Esophagus squamous epithelium (tissue), 5 donors: ENCODE data around the gene UNC5B. TPM values are rescaled to one million over a fixed set of nuclear protein-coding genes. Genes with fewer than 3 reads are reported as not detected.

ENCODE experiments used
- DNase-seq: peaks from one replicate; lab custom pipeline; 2025; lab: John Stamatoyannopoulos, UW
- H3K27ac ChIP-seq, 4 donors: fragments of 200-600 bp; sonication (generic); one replicate each; pipeline ENCODE4 v1.5.1; 2016 to 2019; ENCODE audit warnings: mild to moderate bottlenecking in 1 of 4
- H3K27me3 ChIP-seq, 4 donors: fragments of 200-600 bp; sonication (generic); 1 replicate in 3 of 4; 2 replicates in 1 of 4; pipeline versions ENCODE4 v1.5.1 to v1.6.0; 2017 to 2021; ENCODE audit warnings: antibody characterized with exemption in 1 of 4
- H3K36me3 ChIP-seq, 3 donors: fragments of 200-600 bp; sonication (generic); one replicate each; pipeline ENCODE4 v1.5.1; 2016 to 2019
- H3K4me1 ChIP-seq, 3 donors: fragments of 200-600 bp; sonication (generic); one replicate each; pipeline ENCODE4 v1.5.1; 2017 to 2019
- H3K4me3 ChIP-seq, 4 donors: fragments of 200-600 bp; sonication (generic); 1 replicate in 3 of 4; 2 replicates in 1 of 4; pipeline ENCODE4 v1.5.1; 2016 to 2019; ENCODE audit warnings: mild to moderate bottlenecking in 2 of 4, moderate library complexity in 1 of 4
- H3K9me3 ChIP-seq, 3 donors: fragments of 200-600 bp; sonication (generic); one replicate each; pipeline ENCODE4 v1.5.1; 2016 to 2019
- CTCF ChIP-seq, 6 experiments: fragments of 450-650 bp in 4 of 6; fragments of 200-600 bp in 2 of 6; sonication (generic) in 2 of 6; IDR thresholded peaks; one replicate each; pipeline ENCODE4 v1.5.1; 2016 to 2019; ENCODE audit warnings: antibody characterized with exemption in 6 of 6, mild to moderate bottlenecking in 4 of 6, moderate library complexity in 4 of 6
- POLR2A ChIP-seq, 4 donors: fragments of 450-650 bp; IDR thresholded peaks; one replicate each; pipeline ENCODE4 v1.6.1; 2017; ENCODE audit warnings: antibody characterized with exemption in 4 of 4, mild to moderate bottlenecking in 4 of 4, moderate library complexity in 3 of 4
- WGBS, 2 donors: methylation state at CpG; one replicate each; pipeline ENCODE4 v1.1.5; 2018; 5-methylcytosine and 5-hydroxymethylcytosine counted together
- intact Hi-C: fragments of 100-400 bp; cut with DNase I; formaldehyde crosslinking; loops from one replicate; pipeline ENCODE4 v1.15.0; 2022
- total RNA-seq, 4 donors: library from RNA; depleted of rRNA; stranded (reverse); fragments of >200 nt; gene quantifications; one replicate each; pipeline ENCODE4 v1.1.0, GENCODE V29; 2016
- donor health status: DM: yes; HTN: yes; CAD: no.

UNC5B gene
- total RNA-seq, 4 donors from 2014 or later: 18.9 to 48.1 (median 28.4) TPM

- DNase-seq: no peak
- Histone ChIP-seq H3K27me3 (no peaks in the 10 kb centered on the region), H3K4me1 (peaks cover 5 to 42% (median 19%) of the 10 kb centered on the region in 3 donors), H3K4me3 (no peak overlapping the region), H3K27ac (no peak overlapping the region), H3K9me3 (no peaks in the 10 kb centered on the region), H3K36me3 (no peaks in the 10 kb centered on the region)
- 90 to 100% methylated on average over 3 to 5 of the region's 5 CpGs for WGBS, 2 donors
- TF ChIP-seq POLR2A (IDR thresholded peaks at IDR 0.05) (no peak), CTCF (IDR thresholded peaks at IDR 0.05) (no peak)
- intact Hi-C loops: no loop called here
Observed at GRCh38 chr10:71273506-71273905, 61.1 kb downstream of the UNC5B start.

- Histone ChIP-seq H3K27ac (no peak overlapping the region), H3K4me1 (peaks cover 5 to 25% (median 11%) of the 10 kb centered on the region in 3 donors), H3K27me3 (no peaks in the 10 kb centered on the region), H3K36me3 (peaks cover 0 to 8% (median 0%) of the 10 kb centered on the region in 3 donors), H3K9me3 (no peaks in the 10 kb centered on the region), H3K4me3 (no peak overlapping the region)
- no peak for DNase-seq
- WGBS, 2 donors: 69 to 74% methylated on average over 11 of the region's 11 CpGs
- TF ChIP-seq CTCF (IDR thresholded peaks at IDR 0.05) (no peak), POLR2A (IDR thresholded peaks at IDR 0.05) (no peak)
- intact Hi-C loops: no loop called here
Observed at GRCh38 chr10:71274901-71275796, 62.8 kb downstream of the UNC5B start.

- no peak overlapping the region for H3K27ac ChIP-seq
- TF ChIP-seq POLR2A (IDR thresholded peaks at IDR 0.05) (no peak), CTCF (IDR thresholded peaks at IDR 0.05) (no peak)
- intact Hi-C loops: no loop called here
- peaks cover 0 to 10% (median 8%) of the 10 kb centered on the region in 3 donors for H3K4me1 ChIP-seq
- H3K36me3 ChIP-seq: peaks cover 0 to 25% (median 0%) of the 10 kb centered on the region in 3 donors
- no peaks in the 10 kb centered on the region for H3K27me3 ChIP-seq
- H3K9me3 ChIP-seq: no peaks in the 10 kb centered on the region
- 88 to 95% methylated on average over 4 to 6 of the region's 9 CpGs for WGBS, 2 donors
- no peak overlapping the region for H3K4me3 ChIP-seq
- DNase-seq: no peak
Observed at GRCh38 chr10:71276873-71277272, 64.5 kb downstream of the UNC5B start.

GRCh38 chr10:71277914-71278665, 65.7 kb downstream of the UNC5B start:
- 77 to 83% methylated on average over 7 to 8 of the region's 11 CpGs for WGBS, 2 donors
- no peak overlapping the region for H3K27ac ChIP-seq
- intact Hi-C loops: no loop called here
- no peaks in the 10 kb centered on the region for H3K9me3 ChIP-seq
- H3K36me3 ChIP-seq: peaks cover 0 to 37% (median 7%) of the 10 kb centered on the region in 3 donors
- no peaks in the 10 kb centered on the region for H3K4me1 ChIP-seq
- no peak for DNase-seq
- H3K27me3 ChIP-seq: no peaks in the 10 kb centered on the region
- no peak overlapping the region for H3K4me3 ChIP-seq
- TF ChIP-seq POLR2A (IDR thresholded peaks at IDR 0.05) (no peak), CTCF (IDR thresholded peaks at IDR 0.05) (no peak)
